GM23338 (cell line): ENCODE measurements around the gene COQ8B. TPM values are rescaled to one million over a fixed set of nuclear protein-coding genes. Genes with fewer than 3 reads are reported as not detected.

ENCODE experiments used
- ATAC-seq: fragments of 200-7000 bp; cut with Tn5 transposase; 3 replicates; pipeline ENCODE4 v1.9.1; 2020
- DNase-seq: peaks from one replicate; pipeline ENCODE4 v3.0.0-alpha.2; 2015; ENCODE audit warnings: low spot score
- H2AFZ ChIP-seq: fragments of 200-600 bp; sonication (generic); 2 replicates; pipeline ENCODE4 v1.8.0; 2016; ENCODE audit warnings: antibody characterized with exemption, mild to moderate bottlenecking, moderate library complexity
- H3F3A ChIP-seq: fragments of 200-600 bp; sonication (generic); replicated peaks from 2 replicates; pipeline ENCODE4 v1.8.0; 2017; ENCODE audit warnings: antibody characterized with exemption, mixed run types, low read depth
- H3K27ac ChIP-seq: fragments of 200-600 bp; sonication (generic); 2 replicates; pipeline ENCODE4 v1.6.1; 2016; ENCODE audit warnings: low read depth
- H3K27me3 ChIP-seq: fragments of 200-600 bp; sonication (generic); 2 replicates; pipeline ENCODE4 v1.8.0; 2016; ENCODE audit warnings: mild to moderate bottlenecking, mixed run types, moderate library complexity; ENCODE audit not compliant: insufficient read depth
- H3K36me3 ChIP-seq: fragments of 200-600 bp; sonication (generic); 2 replicates; pipeline ENCODE4 v1.8.0; 2016; ENCODE audit warnings: mild to moderate bottlenecking; ENCODE audit not compliant: insufficient read depth
- H3K4me1 ChIP-seq: fragments of 200-600 bp; sonication (generic); 2 replicates; pipeline ENCODE4 v1.8.0; 2016; ENCODE audit warnings: mild to moderate bottlenecking, moderate library complexity; ENCODE audit not compliant: insufficient read depth
- H3K4me2 ChIP-seq: fragments of 200-600 bp; sonication (generic); 2 replicates; pipeline ENCODE4 v1.7.1; 2017; ENCODE audit warnings: mixed run types
- H3K4me3 ChIP-seq: fragments of 200-600 bp; sonication (generic); 2 replicates; pipeline ENCODE4 v1.6.1; 2016; ENCODE audit warnings: mixed run types
- H3K79me2 ChIP-seq: fragments of 200-600 bp; sonication (generic); replicated peaks from 2 replicates; pipeline ENCODE4 v1.8.0; 2017; ENCODE audit warnings: mild to moderate bottlenecking; ENCODE audit not compliant: insufficient read depth
- H3K9me2 ChIP-seq: fragments of 200-600 bp; sonication (generic); 2 replicates; pipeline ENCODE4 v1.8.0; 2017; ENCODE audit not compliant: insufficient read depth
- H4K20me1 ChIP-seq: fragments of 200-600 bp; sonication (generic); replicated peaks from 2 replicates; pipeline ENCODE4 v1.8.0; 2017; ENCODE audit warnings: mild to moderate bottlenecking; ENCODE audit not compliant: insufficient read depth
- H3K27ac Mint-ChIP-seq: 2 replicates; pipeline ENCODE4 v1.8.0; 2020; ENCODE audit warnings: inconsistent platforms, mild to moderate bottlenecking, moderate library complexity, mixed read lengths
- H3K27me3 Mint-ChIP-seq: 3 replicates; pipeline ENCODE4 v1.8.0; 2022; ENCODE audit warnings: low read depth, mild to moderate bottlenecking, moderate library complexity, mixed read lengths, inconsistent platforms; ENCODE audit not compliant: insufficient read depth, poor library complexity
- H3K36me3 Mint-ChIP-seq: 3 replicates; pipeline ENCODE4 v1.8.0; 2021; ENCODE audit warnings: low read depth, mild to moderate bottlenecking, inconsistent platforms, moderate library complexity, mixed read lengths
- H3K4me1 Mint-ChIP-seq: 3 replicates; pipeline ENCODE4 v1.8.0; 2020; ENCODE audit warnings: mild to moderate bottlenecking, inconsistent platforms, mixed read lengths
- H3K4me3 Mint-ChIP-seq: 3 replicates; pipeline ENCODE4 v1.8.0; 2021; ENCODE audit warnings: moderate library complexity, mild to moderate bottlenecking, inconsistent platforms, mixed read lengths
- H3K9me3 Mint-ChIP-seq: 3 replicates; pipeline ENCODE4 v1.8.0; 2020; ENCODE audit warnings: moderate library complexity, mild to moderate bottlenecking, inconsistent platforms, mixed read lengths
- CREB1 ChIP-seq: fragments of 250-450 bp; sonication (Bioruptor Pico); IDR thresholded peaks from 2 replicates; pipeline ENCODE4 v1.5.0; 2020; ENCODE audit warnings: low read depth, mild to moderate bottlenecking, moderate library complexity
- ETS1 ChIP-seq: IDR thresholded peaks from 2 replicates; pipeline ENCODE4 v1.6.1; 2016; ENCODE audit warnings: antibody characterized with exemption
- JUNB ChIP-seq: IDR thresholded peaks from one replicate; pipeline ENCODE4 v1.6.1; 2016; ENCODE audit warnings: antibody characterized with exemption; ENCODE audit not compliant: unreplicated experiment
- NANOG ChIP-seq: IDR thresholded peaks from 2 replicates; pipeline ENCODE4 v1.6.1; 2016; ENCODE audit warnings: antibody characterized with exemption, borderline replicate concordance
- POLR2AphosphoS5 ChIP-seq: IDR thresholded peaks from 2 replicates; pipeline ENCODE4 v1.6.1; 2016; ENCODE audit warnings: antibody characterized with exemption, low read depth
- REST ChIP-seq: IDR thresholded peaks from one replicate; pipeline ENCODE4 v1.6.1; 2018; ENCODE audit warnings: antibody characterized with exemption; ENCODE audit not compliant: unreplicated experiment
- STAT1 ChIP-seq: IDR thresholded peaks from one replicate; pipeline ENCODE4 v1.6.1; 2016; ENCODE audit warnings: antibody characterized with exemption; ENCODE audit not compliant: unreplicated experiment
- ZNF331 ChIP-seq: fragments of 250-450 bp; sonication (Bioruptor Pico); IDR thresholded peaks from 2 replicates; pipeline ENCODE4 v1.5.0; 2020; ENCODE audit warnings: low read depth, mild to moderate bottlenecking, moderate library complexity
- ZNF462 ChIP-seq: fragments of 250-450 bp; sonication (Bioruptor Pico); IDR thresholded peaks from 2 replicates; pipeline ENCODE4 v1.5.0; 2020; ENCODE audit warnings: mild to moderate bottlenecking, moderate library complexity
- polyA plus RNA-seq: library from polyadenylated mRNA; unstranded; fragments of >200 nt; fragmentation: Nextera tagmentation; extraction: Ambion mirVana; gene quantifications from 2 replicates; pipeline ENCODE4 v1.2.1, GENCODE V29; 2016
- total RNA-seq: library from RNA; depleted of rRNA; stranded (reverse); fragments of >200 nt; shearing (Covaris generic); gene quantifications from 2 replicates; pipeline ENCODE4 v1.2.3, GENCODE V29; 2014
- TF ChIP-seq, protein P1 (sequence below), 2 experiments: fragments of 200-600 bp in 1 of 2; sonication (generic) in 1 of 2; conservative IDR thresholded peaks; 2 replicates each; pipeline versions ENCODE4 v1.5.1 to v1.6.1; 2016 to 2017; ENCODE audit warnings: antibody characterized with exemption in 2 of 2, low read depth in 2 of 2, mild to moderate bottlenecking in 2 of 2, moderate library complexity in 1 of 2

COQ8B gene
- total and polyA plus RNA-seq, 2 experiments from 2014 or later = 13.9 to 59.6 TPM

DNA sequence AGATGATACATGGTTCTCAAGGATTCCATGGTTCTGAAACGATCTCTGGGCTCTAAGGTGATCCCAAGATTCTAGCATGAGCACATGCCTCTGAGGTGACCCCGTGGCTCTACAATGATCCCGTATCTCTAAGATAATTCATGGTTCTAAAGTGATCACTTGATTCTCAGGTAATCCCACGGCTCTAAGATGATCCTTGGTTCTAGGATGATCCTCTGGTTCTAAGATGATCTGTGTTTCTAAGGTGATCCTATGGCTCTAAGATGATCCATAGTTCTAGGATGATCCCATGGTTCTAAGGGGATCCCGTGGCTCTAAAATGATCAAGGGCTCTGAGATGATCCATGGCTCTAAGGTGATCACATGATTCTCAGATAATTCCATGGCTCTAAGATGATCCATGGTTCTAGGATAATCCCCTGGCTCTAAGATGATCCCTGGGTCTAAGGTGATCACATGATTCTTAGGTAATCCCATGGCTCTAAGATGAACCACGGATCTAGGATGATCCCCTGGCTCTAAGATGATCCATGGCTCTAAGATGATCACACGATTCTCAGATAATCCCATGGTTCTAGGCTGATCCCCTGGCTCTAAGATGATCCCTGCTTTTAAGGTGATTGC lies 47.6 kb downstream of the COQ8B start (continued):
- no peak for TF ChIP-seq ZNF462 (CRISPR knock-in tag)
- no peak for TF ChIP-seq CREB1 (CRISPR knock-in tag)
- no peak for TF ChIP-seq ETS1
- TF ChIP-seq POLR2AphosphoS5 = no peak

DNA sequence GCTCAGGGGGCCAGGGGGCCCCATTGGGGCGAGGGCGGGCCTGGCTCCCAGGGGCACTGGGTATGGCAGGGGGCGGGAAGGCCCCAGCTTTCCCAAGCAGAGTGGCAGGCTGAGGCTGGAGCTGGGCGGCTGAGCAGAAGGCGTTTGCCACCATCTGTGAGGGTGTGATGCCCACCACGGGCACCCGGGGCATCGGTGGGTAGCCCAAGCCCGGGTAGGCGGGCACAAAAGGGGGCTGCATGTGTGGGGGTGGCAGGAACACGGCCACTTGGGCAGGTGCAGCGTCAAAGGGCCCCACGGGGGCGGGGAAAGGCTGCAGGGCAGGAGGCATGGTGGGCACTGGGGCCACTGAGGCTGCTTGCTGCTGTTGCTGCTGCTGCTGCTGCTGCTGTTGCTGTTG lies 49.1 kb downstream of the COQ8B start:
- Histone ChIP-seq H3K4me3 (no peak overlapping the region), H3F3A (no peaks in the 10 kb centered on the region), H3K36me3 (peaks cover 8% of the 10 kb centered on the region; the same call in 1 of the 2 replicates), H3K27me3 (no peaks in the 10 kb centered on the region), H3K27ac (no peak overlapping the region), H3K4me2 (no peak overlapping the region), H3K9me2 (no peaks in the 10 kb centered on the region), H4K20me1 (no peaks in the 10 kb centered on the region), H3K4me1 (peaks cover 5% of the 10 kb centered on the region; the same call in 1 of the 2 replicates), H3K79me2 (no peaks in the 10 kb centered on the region), H2AFZ (no peak overlapping the region)
- DNase-seq = no peak
- Mint-ChIP-seq H3K9me3 (no peaks in the 10 kb centered on the region), H3K4me3 (no peak overlapping the region), H3K27ac (no peak overlapping the region), H3K36me3 (peaks cover 28% of the 10 kb centered on the region), H3K27me3 (peaks cover 10% of the 10 kb centered on the region), H3K4me1 (peaks cover 4% of the 10 kb centered on the region; the same call in 2 of the 3 replicates)
- no peak for ATAC-seq
- TF ChIP-seq STAT1 (no peak), REST (no peak), JUNB (no peak), NANOG (no peak), ZNF331 (no peak)
- TF ChIP-seq, protein P1, sequence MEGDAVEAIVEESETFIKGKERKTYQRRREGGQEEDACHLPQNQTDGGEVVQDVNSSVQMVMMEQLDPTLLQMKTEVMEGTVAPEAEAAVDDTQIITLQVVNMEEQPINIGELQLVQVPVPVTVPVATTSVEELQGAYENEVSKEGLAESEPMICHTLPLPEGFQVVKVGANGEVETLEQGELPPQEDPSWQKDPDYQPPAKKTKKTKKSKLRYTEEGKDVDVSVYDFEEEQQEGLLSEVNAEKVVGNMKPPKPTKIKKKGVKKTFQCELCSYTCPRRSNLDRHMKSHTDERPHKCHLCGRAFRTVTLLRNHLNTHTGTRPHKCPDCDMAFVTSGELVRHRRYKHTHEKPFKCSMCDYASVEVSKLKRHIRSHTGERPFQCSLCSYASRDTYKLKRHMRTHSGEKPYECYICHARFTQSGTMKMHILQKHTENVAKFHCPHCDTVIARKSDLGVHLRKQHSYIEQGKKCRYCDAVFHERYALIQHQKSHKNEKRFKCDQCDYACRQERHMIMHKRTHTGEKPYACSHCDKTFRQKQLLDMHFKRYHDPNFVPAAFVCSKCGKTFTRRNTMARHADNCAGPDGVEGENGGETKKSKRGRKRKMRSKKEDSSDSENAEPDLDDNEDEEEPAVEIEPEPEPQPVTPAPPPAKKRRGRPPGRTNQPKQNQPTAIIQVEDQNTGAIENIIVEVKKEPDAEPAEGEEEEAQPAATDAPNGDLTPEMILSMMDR (conservative IDR thresholded peaks at IDR 0.05; ENCODE audit: low read depth in 2 of 2) = no peak
